K562 (cell line): Measurements from ENCODE around the gene SLFN14. TPM values are rescaled to one million over a fixed set of nuclear protein-coding genes. Genes with fewer than 3 reads are reported as not detected.
A peak's percentile ranks its signal among the peaks of the same experiment; 100 is the strongest.

Source experiments
- ATAC-seq: fragments of 200-7000 bp; cut with Tn5 transposase; 3 replicates; pipeline ENCODE4 v1.9.1; 2020; ENCODE audit warnings: moderate library complexity
- BruUV-seq: library from RNA; stranded (reverse); fragments of 400-500 nt; replicated peaks from 2 replicates; lab custom pipeline; 2021; lab: Mats Ljungman, UMichigan
- CTCF ChIA-PET: fragments of 300-600 bp; formaldehyde crosslinking; extraction: SDS; loops from one replicate; lab custom pipeline; 2021; ENCODE audit warnings: low intra/inter-chr PET ratio; lab: Yijun Ruan, JAX
- POLR2A ChIA-PET: fragments of 300-600, 350-650 bp; sonication (Branson Sonifier 250); formaldehyde crosslinking; extraction: SDS; loops from one replicate; lab custom pipeline; 2021; ENCODE audit warnings: antibody characterized with exemption, inconsistent platforms; lab: Yijun Ruan, JAX
- DNase-seq, 4 experiments: peaks; one replicate each; pipeline versions ENCODE4 v3.0.0 to v3.0.0-alpha.2; 2011 to 2018; ENCODE audit warnings: low spot score in 3 of 4, mixed read lengths in 3 of 4; ENCODE audit errors: extremely low read depth in 1 of 4
- FAIRE-seq: peaks from 2 replicates; lab custom pipeline; 2011; peaks lifted over from hg19 to GRCh38; lab: Jason Lieb, UNC
- H2AFZ ChIP-seq: 2 replicates; pipeline ENCODE4 v1.6.0; 2011; ENCODE audit warnings: low read depth, low read length, control low read depth, inconsistent platforms
- H3K27ac ChIP-seq: fragments of 200-600 bp; 3 replicates; pipeline ENCODE4 v1.8.0; 2011; ENCODE audit warnings: low read depth, mild to moderate bottlenecking, control low read depth, inconsistent platforms, low read length, moderate library complexity, mixed read lengths; ENCODE audit errors: extremely low read depth
- H3K27me3 ChIP-seq, 2 experiments: fragments of 300-600 bp in 1 of 2; 2 replicates in 1 of 2; 3 replicates in 1 of 2; pipeline versions ENCODE4 v1.6.0 to v1.8.0; 2011; ENCODE audit warnings: inconsistent platforms in 2 of 2, low read length in 2 of 2, mild to moderate bottlenecking in 1 of 2, mixed read lengths in 1 of 2, moderate library complexity in 1 of 2; ENCODE audit not compliant: control insufficient read depth in 2 of 2, insufficient read depth in 2 of 2
- H3K36me3 ChIP-seq: fragments of 300-600 bp; 3 replicates; pipeline ENCODE4 v1.8.0; 2011; ENCODE audit warnings: mild to moderate bottlenecking, low read length, inconsistent platforms; ENCODE audit not compliant: control insufficient read depth, insufficient read depth
- H3K4me1 ChIP-seq, 2 experiments: fragments of 200-600 bp in 1 of 2; replicated peaks in 1 of 2; 2 replicates in 1 of 2; 3 replicates in 1 of 2; pipeline versions ENCODE4 v1.5.1 to v1.8.0; 2011; ENCODE audit warnings: inconsistent platforms in 2 of 2, low read length in 2 of 2, mild to moderate bottlenecking in 1 of 2, mixed read lengths in 1 of 2, moderate library complexity in 1 of 2; ENCODE audit not compliant: control insufficient read depth in 2 of 2, insufficient read depth in 2 of 2
- H3K4me2 ChIP-seq: 2 replicates; pipeline ENCODE4 v1.6.1; 2011; ENCODE audit warnings: low read length, control low read depth, inconsistent platforms, mixed read lengths; ENCODE audit not compliant: insufficient read depth
- H3K4me3 ChIP-seq: fragments of 200-600 bp; sonication (generic), shearing (Covaris generic); 2 replicates; pipeline ENCODE4 v1.5.1; 2016; ENCODE audit warnings: control low read depth, inconsistent platforms
- H3K79me2 ChIP-seq: fragments of 200-600 bp; 3 replicates; pipeline ENCODE4 v1.8.0; 2011; ENCODE audit warnings: low read length, inconsistent platforms; ENCODE audit not compliant: control insufficient read depth, insufficient read depth
- H3K9ac ChIP-seq, 2 experiments: 2 replicates each; pipeline versions ENCODE4 v1.6.0 to v1.6.1; 2011; ENCODE audit warnings: low read depth in 2 of 2, low read length in 2 of 2, control low read depth in 1 of 2, inconsistent platforms in 1 of 2, mild to moderate bottlenecking in 1 of 2, mixed read lengths in 1 of 2; ENCODE audit not compliant: insufficient read depth in 1 of 2
- H3K9me1 ChIP-seq: one replicate; pipeline ENCODE4 v1.6.0; 2011; ENCODE audit warnings: inconsistent platforms, mild to moderate bottlenecking, low read length, moderate library complexity; ENCODE audit not compliant: control insufficient read depth, insufficient read depth
- H3K9me3 ChIP-seq: replicated peaks from 2 replicates; pipeline ENCODE4 v1.5.1; 2011; ENCODE audit warnings: low read depth, low read length, inconsistent platforms; ENCODE audit not compliant: control insufficient read depth, insufficient read depth
- H4K20me1 ChIP-seq: replicated peaks from 2 replicates; pipeline ENCODE4 v1.6.1; 2011; ENCODE audit warnings: low read length, inconsistent platforms, mixed read lengths; ENCODE audit not compliant: control insufficient read depth, insufficient read depth
- ATF2 ChIP-seq: sonication (generic); formaldehyde crosslinking; IDR thresholded peaks from 2 replicates; pipeline ENCODE4 v1.8.1; 2022; ENCODE audit warnings: missing genetic modification reagents
- HSF4 ChIP-seq: fragments of 250-450 bp; sonication (Bioruptor Pico); IDR thresholded peaks from 2 replicates; pipeline ENCODE4 v2.1.2; 2022; ENCODE audit warnings: mild to moderate bottlenecking, moderate library complexity, borderline replicate concordance
- MLX ChIP-seq, 2 experiments: fragments of 450-650 bp in 1 of 2; sonication (generic) in 1 of 2; formaldehyde crosslinking; conservative IDR thresholded peaks; 2 replicates each; pipeline versions ENCODE4 v1.4.0 to v1.8.1; 2020 to 2022; ENCODE audit warnings: mild to moderate bottlenecking in 1 of 2, missing genetic modification reagents in 1 of 2
- PML ChIP-seq: IDR thresholded peaks from 2 replicates; pipeline ENCODE4 v1.6.1; 2012; ENCODE audit warnings: low read length, inconsistent platforms
- RCOR1 ChIP-seq, 2 experiments: IDR thresholded peaks; 2 replicates each; pipeline ENCODE4 v1.6.1; 2012; ENCODE audit warnings: low read depth in 2 of 2, low read length in 2 of 2, borderline replicate concordance in 1 of 2, improper control_type of control experiment in 1 of 2
- RHOXF2B ChIP-seq: fragments of 250-450 bp; sonication (Bioruptor Pico); conservative IDR thresholded peaks from 2 replicates; pipeline ENCODE4 v1.5.1; 2021
- SNIP1 ChIP-seq: fragments of 450-650 bp; IDR thresholded peaks from 2 replicates; pipeline ENCODE4 v1.7.1; 2017; ENCODE audit warnings: low read depth, mild to moderate bottlenecking
- TAF15 ChIP-seq: fragments of 200-400 bp; formaldehyde crosslinking; IDR thresholded peaks from 2 replicates; pipeline ENCODE4 v1.6.1; 2017; ENCODE audit warnings: mild to moderate bottlenecking, low read depth, low read length, moderate library complexity
- THRAP3 ChIP-seq: fragments of 450-650 bp; IDR thresholded peaks from 2 replicates; pipeline ENCODE4 v1.6.1; 2016; ENCODE audit warnings: mild to moderate bottlenecking, inconsistent platforms, borderline replicate concordance
- XRCC4 ChIP-seq: IDR thresholded peaks from one replicate; pipeline ENCODE4 v1.6.1; 2011; ENCODE audit not compliant: insufficient read depth, insufficient read length; ENCODE audit errors: extremely low read depth
- ZBTB1 ChIP-seq: sonication (generic); formaldehyde crosslinking; IDR thresholded peaks from 2 replicates; pipeline ENCODE4 v1.8.1; 2023; ENCODE audit warnings: missing genetic modification reagents, low read depth, mild to moderate bottlenecking, borderline replicate concordance
- ZFP30 ChIP-seq: fragments of 250-450 bp; sonication (Bioruptor Pico); IDR thresholded peaks from 2 replicates; pipeline ENCODE4 v1.8.0; 2022; ENCODE audit warnings: moderate library complexity, mild to moderate bottlenecking, inconsistent platforms, borderline replicate concordance
- ZNF395 ChIP-seq: fragments of 200-800 bp; sonication (Bioruptor generic); IDR thresholded peaks from 2 replicates; pipeline ENCODE4 v1.6.1; 2017; ENCODE audit warnings: missing genetic modification characterization, missing compliant biosample characterization
- WGBS: fragments of 100-300 bp; shearing (Covaris generic); methylation state at CpG from one replicate; pipeline ENCODE4 v1.1.6; 2016; ENCODE audit warnings: low coverage, mixed read lengths; ENCODE audit not compliant: insufficient coverage; ENCODE audit errors: missing lambda C conversion rate; 5-methylcytosine and 5-hydroxymethylcytosine counted together
- in situ Hi-C: fragments of 300-500 bp; cut with MboI; formaldehyde crosslinking; loops from 4 replicates; pipeline ENCODE4 v1.15.0; 2018; ENCODE audit warnings: inconsistent platforms, mixed read lengths
- intact Hi-C: fragments of 100-400 bp; cut with micrococcal nuclease; formaldehyde crosslinking; loops from 2 replicates; pipeline ENCODE4 v1.14.2; 2022
- polyA plus RNA-seq, 8 experiments: library from polyadenylated mRNA; depleted of rRNA in 4 of 8; stranded (reverse) in 5 of 8; unstranded in 3 of 8; fragments of >200 nt; fragmentation: Nextera tagmentation in 2 of 8; fragmentation: Illumina TruSeq in 1 of 8; extraction: Ambion mirVana in 2 of 8; extraction: Trizol in 1 of 8; gene quantifications; 2 replicates each; pipeline versions ENCODE4 v1.2.1 to v1.2.3, GENCODE V29; 2011 to 2014; ENCODE audit warnings: inconsistent platforms in 1 of 8, missing spikeins in 1 of 8
- total RNA-seq, 7 experiments: library from RNA; depleted of rRNA in 6 of 7; stranded (reverse); fragments of >200 nt in 6 of 7; fragmentation: Illumina TruSeq in 2 of 7; extraction: Trizol in 2 of 7; gene quantifications; 2 replicates each; pipeline versions ENCODE4 v1.2.1 to v1.2.3, GENCODE V29; 2011 to 2021; ENCODE audit warnings: low replicate concordance in 1 of 7

Gene SLFN14
- total and polyA plus RNA-seq, 9 of the 15 experiments (the other 6 are each of a cell fraction or from before 2014, with no cell fraction given) = 1.3 to 4.3 (median 3.1) TPM

- peak; percentile 90 for ATAC-seq
- peak within 1 kb of the TSS; percentile 96 to 97 for H3K9ac ChIP-seq
- H3K27ac ChIP-seq = peak within 1 kb of the TSS; percentile 99
- peak within 1 kb of the TSS; percentile 83 for H3K4me3 ChIP-seq
- POLR2A ChIA-PET = interaction anchor here (0.7 to 7.5 kb wide), 9 partner anchors 9 to 1149 kb away, joined by 3 to 132 read pairs (median 4); partner anchors contain the start of genes PEX12, SLFN12L and SLFN14
- DNase-seq = peak; percentile 90 to 99 (median 90)
- no peaks in the 10 kb centered on the region for H3K27me3 ChIP-seq
- under 1% methylated on average over 43 of the region's 50 CpGs for WGBS
- intact Hi-C loops (loop anchor here (1.0 kb wide), 1 partner anchor 9 kb away; the partner anchor contains the start of gene PEX12), in situ Hi-C loops (no loop called here)
- H3K79me2 ChIP-seq = peaks cover 52% of the 10 kb centered on the region
- TSS peak; percentile 72 for BruUV-seq
- no peaks in the 10 kb centered on the region for H3K9me1 ChIP-seq
- no peaks in the 10 kb centered on the region for H4K20me1 ChIP-seq
- peak within 1 kb of the TSS; percentile 94 for H3K4me2 ChIP-seq
- H3K4me1 ChIP-seq = peaks cover 8 to 9% of the 10 kb centered on the region in 2 experiments; a peak in 4 of 5 replicates
- CTCF ChIA-PET = no interaction called here
- peak; percentile 98 for FAIRE-seq
- no peaks in the 10 kb centered on the region for H3K9me3 ChIP-seq
- H2AFZ ChIP-seq = peak within 1 kb of the TSS; percentile 82
- peaks cover 17% of the 10 kb centered on the region; the same call in 2 of the 3 replicates for H3K36me3 ChIP-seq
- TF ChIP-seq THRAP3 = no peak
- no peak for TF ChIP-seq XRCC4
- TF ChIP-seq RHOXF2B (CRISPR knock-in tag) = no peak
- TF ChIP-seq TAF15 = no peak
- TF ChIP-seq MLX (CRISPR knock-in tag; conservative IDR thresholded peaks at IDR 0.05) = 0 out of 4 replicates have a peak, but pooled peaks of 1 of the 2 experiments have one; percentile 21
- peak; percentile 72 for TF ChIP-seq PML
- TF ChIP-seq ATF2 = peak; percentile 38; the same call in 1 of the 2 replicates
- TF ChIP-seq HSF4 (CRISPR knock-in tag) = no peak
- TF ChIP-seq ZBTB1 (CRISPR knock-in tag) = no peak
- peak; percentile 85 for TF ChIP-seq ZNF395
- TF ChIP-seq ZFP30 (CRISPR knock-in tag) = no peak
- no peak; a peak in 1 of 4 replicates for TF ChIP-seq RCOR1 (IDR thresholded peaks at IDR 0.05; ENCODE audit: borderline replicate concordance in 1 of 2, low read depth in 2 of 2, low read length in 2 of 2)
- TF ChIP-seq SNIP1 = no peak
Observed at GRCh38 chr17:35587074-35587961, 26.7 kb upstream of the SLFN14 start, which contains the start of gene AP2B1. TSS of gene AP2B1 (plus strand) at chr17:35587322. CDS start at chr17:35594031, 6,709 bp downstream.
